RWPE2 (cell line): ENCODE data around the gene MFNG.

Source experiments
- ATAC-seq: fragments of 200-7000 bp; cut with Tn5 transposase; 3 replicates; pipeline ENCODE4 v1.9.1; 2021; ENCODE audit warnings: low read depth
- DNase-seq: peaks from one replicate; pipeline ENCODE4 v3.0.0-alpha.2; 2020; ENCODE audit warnings: low spot score
- H3K27ac ChIP-seq: fragments of 450-650 bp; 2 replicates; pipeline ENCODE4 v1.5.1; 2017; ENCODE audit warnings: mild to moderate bottlenecking; ENCODE audit not compliant: poor library complexity, severe bottlenecking
- H3K27me3 ChIP-seq: fragments of 250-450 bp; sonication (Bioruptor Pico); 2 replicates; pipeline ENCODE4 v1.5.1; 2021; ENCODE audit warnings: mild to moderate bottlenecking, moderate library complexity; ENCODE audit not compliant: insufficient read depth, poor library complexity, severe bottlenecking
- H3K36me3 ChIP-seq: fragments of 250-450 bp; sonication (Bioruptor Pico); 2 replicates; pipeline ENCODE4 v1.5.1; 2020; ENCODE audit warnings: low read depth, mild to moderate bottlenecking, moderate library complexity
- H3K4me1 ChIP-seq: fragments of 250-450 bp; sonication (Bioruptor Pico); 2 replicates; pipeline ENCODE4 v1.5.1; 2021; ENCODE audit warnings: mild to moderate bottlenecking, moderate library complexity; ENCODE audit not compliant: insufficient read depth, poor library complexity, severe bottlenecking
- H3K4me3 ChIP-seq: fragments of 250-450 bp; sonication (Bioruptor Pico); 2 replicates; pipeline ENCODE4 v1.5.1; 2021; ENCODE audit warnings: mild to moderate bottlenecking, moderate library complexity; ENCODE audit not compliant: severe bottlenecking
- H3K9me3 ChIP-seq: fragments of 250-450 bp; sonication (Bioruptor Pico); 2 replicates; pipeline ENCODE4 v1.5.1; 2021; ENCODE audit warnings: mild to moderate bottlenecking, moderate library complexity; ENCODE audit not compliant: severe bottlenecking
- CTCF ChIP-seq: fragments of 450-650 bp; IDR thresholded peaks from one replicate; pipeline ENCODE4 v1.5.1; 2017; ENCODE audit warnings: mild to moderate bottlenecking, moderate library complexity; ENCODE audit not compliant: poor library complexity, severe bottlenecking

The MFNG gene

GRCh38 chr22:37419370-37419968, 66.7 kb downstream of the MFNG start:
- ATAC-seq = peak; percentile 6; the same call in 1 of the 3 replicates

More at GRCh38 chr22:37419370-37419968, 66.7 kb downstream of the MFNG start:
- no peak for TF ChIP-seq CTCF
- H3K9me3 ChIP-seq = no peaks in the 10 kb centered on the region
- H3K4me1 ChIP-seq = no peaks in the 10 kb centered on the region
- DNase-seq = no peak
- H3K4me3 ChIP-seq = peak overlapping the region; percentile 26
- H3K27me3 ChIP-seq = no peaks in the 10 kb centered on the region
- no peaks in the 10 kb centered on the region for H3K36me3 ChIP-seq
- H3K27ac ChIP-seq = no peak overlapping the region
